ENCODE measurements around the gene VAT1L. TPM values are rescaled to one million over a fixed set of nuclear protein-coding genes. Genes with fewer than 3 reads are reported as not detected.

VAT1L gene
- total and polyA plus RNA-seq, 10 donors = 0.02 to 0.23 (median 0.10) TPM; not detected in 4

DNA sequence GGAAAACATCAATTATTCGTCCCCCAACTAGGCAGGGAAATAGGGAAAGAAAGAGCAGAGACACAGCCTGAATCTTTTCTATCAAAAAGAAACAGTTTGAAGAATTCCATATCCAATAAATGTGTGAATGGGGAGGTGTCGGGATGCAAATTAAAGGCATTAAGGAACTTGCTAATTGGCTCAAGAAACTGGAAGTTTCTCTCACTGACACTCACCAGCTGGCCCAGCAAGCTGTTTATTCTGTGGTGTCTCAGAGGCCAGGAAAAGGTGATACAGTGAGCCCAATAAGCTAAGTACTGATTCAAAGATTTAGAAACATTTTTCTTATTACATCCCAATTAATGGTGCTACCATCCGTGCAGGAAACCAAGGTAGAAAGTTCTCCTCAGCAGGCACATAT lies 129.6 kb downstream of the VAT1L start:
- 79 to 84% (median 81%) methylated on average over 3 of the region's 3 CpGs for WGBS, 5 donors
- Histone ChIP-seq H3K4me3 (no peak overlapping the region), H3K9me3 (no peaks in the 10 kb centered on the region), H3K36me3 (no peaks in the 10 kb centered on the region), H3K27me3 (replicated peaks in 1 of 7) (peaks cover 0 to 4% (median 0%) of the 10 kb centered on the region in 7 donors), H3K4me1 (no peaks in the 10 kb centered on the region), H3K27ac (no peak overlapping the region)
- TF ChIP-seq POLR2AphosphoS5 (IDR thresholded peaks at IDR 0.05) (no peak), POLR2A (IDR thresholded peaks at IDR 0.05) (no peak)
- TF ChIP-seq, protein P1, sequence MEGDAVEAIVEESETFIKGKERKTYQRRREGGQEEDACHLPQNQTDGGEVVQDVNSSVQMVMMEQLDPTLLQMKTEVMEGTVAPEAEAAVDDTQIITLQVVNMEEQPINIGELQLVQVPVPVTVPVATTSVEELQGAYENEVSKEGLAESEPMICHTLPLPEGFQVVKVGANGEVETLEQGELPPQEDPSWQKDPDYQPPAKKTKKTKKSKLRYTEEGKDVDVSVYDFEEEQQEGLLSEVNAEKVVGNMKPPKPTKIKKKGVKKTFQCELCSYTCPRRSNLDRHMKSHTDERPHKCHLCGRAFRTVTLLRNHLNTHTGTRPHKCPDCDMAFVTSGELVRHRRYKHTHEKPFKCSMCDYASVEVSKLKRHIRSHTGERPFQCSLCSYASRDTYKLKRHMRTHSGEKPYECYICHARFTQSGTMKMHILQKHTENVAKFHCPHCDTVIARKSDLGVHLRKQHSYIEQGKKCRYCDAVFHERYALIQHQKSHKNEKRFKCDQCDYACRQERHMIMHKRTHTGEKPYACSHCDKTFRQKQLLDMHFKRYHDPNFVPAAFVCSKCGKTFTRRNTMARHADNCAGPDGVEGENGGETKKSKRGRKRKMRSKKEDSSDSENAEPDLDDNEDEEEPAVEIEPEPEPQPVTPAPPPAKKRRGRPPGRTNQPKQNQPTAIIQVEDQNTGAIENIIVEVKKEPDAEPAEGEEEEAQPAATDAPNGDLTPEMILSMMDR (IDR thresholded peaks at IDR 0.05 in 8 of 11, conservative IDR thresholded peaks at IDR 0.05 in 3 of 11) = no peak
- intact Hi-C loops (cut with DNase I; ENCODE audit: low total_unique reads) = no loop called here
- no peak for DNase-seq

DNA sequence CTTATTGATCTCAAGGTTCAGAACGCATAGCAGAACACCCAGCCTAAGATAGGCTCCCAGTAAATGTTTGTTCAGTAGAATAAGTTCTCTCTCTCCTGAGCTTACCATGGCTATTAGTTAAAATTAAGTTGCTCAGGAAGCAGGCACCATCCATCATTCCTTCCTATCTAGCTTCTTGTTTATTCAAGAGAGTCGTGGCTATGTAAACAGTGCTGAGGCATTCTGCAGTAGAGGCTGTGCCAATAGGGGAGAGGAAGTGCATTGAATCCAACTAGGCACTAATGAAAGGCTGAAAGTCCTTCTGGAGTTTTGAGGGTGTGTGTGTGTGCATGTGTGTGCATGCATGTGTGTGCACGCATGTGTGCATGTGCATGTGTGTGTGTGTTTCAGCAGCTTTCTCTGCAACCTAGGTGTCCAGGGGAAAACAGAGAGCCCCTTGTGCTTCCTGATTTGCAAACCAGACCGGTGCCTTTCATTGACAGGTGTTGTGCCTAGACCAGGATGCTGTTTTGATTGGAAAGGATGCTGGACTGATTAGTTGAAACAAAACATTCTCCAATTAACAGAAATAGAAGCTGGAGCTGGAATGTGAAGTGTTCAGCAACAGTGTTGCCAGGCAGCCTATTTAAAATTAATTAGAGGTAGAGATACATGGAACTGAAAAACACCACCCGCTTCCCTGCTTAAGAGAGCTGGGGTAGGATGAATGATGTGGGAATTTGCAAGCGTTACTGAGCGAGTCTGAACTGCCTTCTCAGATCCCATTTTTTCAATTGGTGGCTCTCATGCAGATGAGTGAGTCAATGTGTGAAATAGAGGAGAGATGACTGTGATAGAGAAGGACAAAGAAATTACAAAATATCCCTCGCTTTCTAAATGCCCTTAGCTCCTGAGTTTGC lies 130.7 kb downstream of the VAT1L start:
- Histone ChIP-seq H3K27ac (no peak overlapping the region), H3K27me3 (replicated peaks in 1 of 7) (peaks cover 0 to 4% (median 0%) of the 10 kb centered on the region in 7 donors), H3K9me3 (no peaks in the 10 kb centered on the region), H3K36me3 (no peaks in the 10 kb centered on the region), H3K4me3 (no peak overlapping the region), H3K4me1 (no peaks in the 10 kb centered on the region)
- TF ChIP-seq POLR2A (IDR thresholded peaks at IDR 0.05) (no peak), POLR2AphosphoS5 (IDR thresholded peaks at IDR 0.05) (no peak)
- TF ChIP-seq, protein P1 (IDR thresholded peaks at IDR 0.05 in 8 of 11, conservative IDR thresholded peaks at IDR 0.05 in 3 of 11) = no peak
- 50 to 58% (median 54%) methylated on average over 8 of the region's 8 CpGs for WGBS, 5 donors
- DNase-seq = no peak
- intact Hi-C loops (cut with DNase I; ENCODE audit: low total_unique reads) = no loop called here

DNA sequence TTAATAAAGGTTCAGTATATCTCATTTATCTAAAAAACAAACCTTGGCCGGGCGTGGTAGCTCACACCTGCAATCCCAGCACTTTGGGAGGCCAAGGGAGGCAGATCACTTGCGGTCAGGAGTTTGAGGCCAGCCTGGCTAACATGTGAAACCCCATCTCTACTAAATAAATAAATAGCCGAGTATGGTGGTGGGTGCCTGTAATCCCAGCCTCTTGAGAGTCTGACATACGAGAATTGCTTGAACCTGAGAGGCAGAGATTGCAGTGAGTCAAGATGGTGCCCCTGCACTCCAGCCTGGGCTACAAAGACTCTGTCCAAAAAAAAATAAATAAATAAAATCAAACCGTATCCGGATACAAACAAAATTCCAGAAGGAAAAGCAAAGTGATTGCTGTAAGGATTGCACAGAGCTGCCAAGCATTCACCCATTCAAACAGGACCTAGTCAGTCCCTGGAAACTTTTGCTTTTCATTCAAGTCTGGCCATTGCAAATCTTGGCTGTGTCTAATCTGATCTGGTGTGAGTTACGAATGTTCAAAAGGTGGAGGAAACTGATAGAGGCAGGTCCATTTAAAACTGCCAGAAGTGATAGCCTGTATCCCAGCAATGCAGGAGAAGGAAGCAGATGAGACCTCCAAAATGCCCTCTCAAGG lies 131.5 kb downstream of the VAT1L start:
- H3K27me3 ChIP-seq (replicated peaks in 1 of 7) = peaks cover 0 to 4% (median 0%) of the 10 kb centered on the region in 7 donors
- intact Hi-C loops (cut with DNase I; ENCODE audit: low total_unique reads) = no loop called here
- TF ChIP-seq POLR2A (IDR thresholded peaks at IDR 0.05) (no peak), POLR2AphosphoS5 (IDR thresholded peaks at IDR 0.05) (no peak)
- no peak for DNase-seq
- H3K4me3 ChIP-seq = no peak overlapping the region
- no peaks in the 10 kb centered on the region for H3K4me1 ChIP-seq
- WGBS, 5 donors = 71 to 76% (median 75%) methylated on average over 8 of the region's 8 CpGs
- H3K36me3 ChIP-seq = no peaks in the 10 kb centered on the region
- H3K9me3 ChIP-seq = no peaks in the 10 kb centered on the region
- no peak overlapping the region for H3K27ac ChIP-seq

DNA sequence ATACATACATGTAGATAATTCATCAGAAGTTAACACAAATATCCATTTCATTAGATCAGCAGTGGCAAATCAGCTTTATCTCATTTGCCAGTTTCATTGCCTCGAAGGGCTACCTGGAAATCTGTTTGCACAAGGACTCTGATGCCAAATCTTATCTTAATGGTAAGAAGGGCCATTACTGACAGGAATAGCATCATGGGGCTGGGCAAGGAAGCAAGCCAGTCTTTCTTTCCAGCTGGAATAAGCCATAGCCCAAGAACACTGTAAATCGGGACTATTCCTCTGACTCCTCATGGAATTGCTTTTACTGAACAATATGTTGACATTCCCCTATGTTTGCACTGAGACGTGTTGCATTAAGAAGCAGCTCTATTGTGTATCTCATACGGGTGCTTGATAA lies 132.6 kb downstream of the VAT1L start:
- Histone ChIP-seq H3K4me1 (no peaks in the 10 kb centered on the region), H3K27ac (no peak overlapping the region), H3K4me3 (no peak overlapping the region), H3K27me3 (replicated peaks in 1 of 7) (peaks cover 0 to 4% (median 0%) of the 10 kb centered on the region in 7 donors), H3K9me3 (no peaks in the 10 kb centered on the region), H3K36me3 (no peaks in the 10 kb centered on the region)
- TF ChIP-seq POLR2AphosphoS5 (IDR thresholded peaks at IDR 0.05) (no peak), POLR2A (IDR thresholded peaks at IDR 0.05) (no peak)
- TF ChIP-seq, protein P1 (IDR thresholded peaks at IDR 0.05 in 8 of 11, conservative IDR thresholded peaks at IDR 0.05 in 3 of 11) = no peak
- DNase-seq = no peak
- intact Hi-C loops (cut with DNase I; ENCODE audit: low total_unique reads) = no loop called here
- WGBS, 5 donors = 70 to 83% (median 73%) methylated on average over 4 of the region's 4 CpGs

Measured in spleen (tissue), 11 donors.